Tibial nerve (tissue), 4 donors: ENCODE measurements around the gene GCN1. TPM values are rescaled to one million over a fixed set of nuclear protein-coding genes. Genes with fewer than 3 reads are reported as not detected.
A peak's percentile ranks its signal among the peaks of the same experiment; 100 is the strongest.

Source experiments
- DNase-seq, 2 donors: peaks; one replicate each; pipeline ENCODE4 v3.0.0-alpha.2; 2019; ENCODE audit warnings: low spot score in 2 of 2
- H3K27ac ChIP-seq, 4 donors: fragments of 200-600 bp; sonication (generic) in 3 of 4; one replicate each; pipeline ENCODE4 v1.5.1; 2017 to 2019; ENCODE audit warnings: mild to moderate bottlenecking in 1 of 4
- H3K27me3 ChIP-seq, 2 donors: fragments of 200-600 bp; sonication (generic) in 1 of 2; one replicate each; pipeline versions ENCODE4 v1.5.1 to v1.6.0; 2017 to 2019
- H3K36me3 ChIP-seq, 3 donors: fragments of 200-600 bp; sonication (generic); one replicate each; pipeline ENCODE4 v1.5.1; 2018 to 2019
- H3K4me1 ChIP-seq, 4 donors: fragments of 200-600 bp; sonication (generic) in 3 of 4; one replicate each; pipeline ENCODE4 v1.5.1; 2017 to 2019
- H3K4me3 ChIP-seq, 4 donors: fragments of 200-600 bp; sonication (generic) in 3 of 4; one replicate each; pipeline ENCODE4 v1.5.1; 2017 to 2019; ENCODE audit warnings: mild to moderate bottlenecking in 1 of 4, moderate library complexity in 1 of 4
- H3K9me3 ChIP-seq, 4 donors: fragments of 200-600 bp; sonication (generic) in 3 of 4; one replicate each; pipeline ENCODE4 v1.5.1; 2017 to 2019
- CTCF ChIP-seq, 5 experiments: fragments of 200-600 bp in 3 of 5; fragments of 450-650 bp in 2 of 5; sonication (generic) in 3 of 5; IDR thresholded peaks; one replicate each; pipeline ENCODE4 v1.5.1; 2016 to 2019; ENCODE audit warnings: antibody characterized with exemption in 5 of 5, mild to moderate bottlenecking in 3 of 5, moderate library complexity in 2 of 5
- EP300 ChIP-seq, 2 donors: sonication (generic); formaldehyde crosslinking; IDR thresholded peaks; one replicate each; pipeline ENCODE4 v1.6.1; 2017; ENCODE audit warnings: antibody characterized with exemption in 2 of 2, mild to moderate bottlenecking in 1 of 2
- POLR2A ChIP-seq, 2 donors: fragments of 450-650 bp; IDR thresholded peaks; one replicate each; pipeline ENCODE4 v1.6.1; 2017; ENCODE audit warnings: antibody characterized with exemption in 2 of 2, mild to moderate bottlenecking in 2 of 2, moderate library complexity in 2 of 2
- WGBS, 2 donors: methylation state at CpG; one replicate each; pipeline ENCODE4 v1.1.5; 2018; 5-methylcytosine and 5-hydroxymethylcytosine counted together
- total RNA-seq, 4 donors: library from RNA; depleted of rRNA; stranded (reverse); fragments of >200 nt; gene quantifications; one replicate each; pipeline ENCODE4 v1.1.0, GENCODE V29; 2016

GCN1 gene
- total RNA-seq, 4 donors from 2014 or later, result 44.6 to 138 (median 106) TPM

GRCh38 chr12:120225852-120226640 is 31.5 kb upstream of the GCN1 start:
- Histone ChIP-seq H3K36me3 (peaks cover 4 to 41% (median 21%) of the 10 kb centered on the region in 3 donors), H3K9me3 (no peaks in the 10 kb centered on the region), H3K4me3 (no peak overlapping the region), H3K4me1 (peaks cover 0 to 94% (median 62%) of the 10 kb centered on the region in 4 donors), H3K27ac (peak overlapping the region; percentile 15 to 88 (median 73)), H3K27me3 (no peaks in the 10 kb centered on the region)
- 59 to 61% methylated on average over 12 to 13 of the region's 13 CpGs for WGBS, 2 donors
- DNase-seq, result no peak
- TF ChIP-seq POLR2A (IDR thresholded peaks at IDR 0.05), result no peak
- TF ChIP-seq CTCF (IDR thresholded peaks at IDR 0.05), result no peak
- no peak for TF ChIP-seq EP300 (IDR thresholded peaks at IDR 0.05)

GRCh38 chr12:120225200-120225558 is 30.7 kb upstream of the GCN1 start:
- no peak for DNase-seq
- peaks cover 0 to 94% (median 53%) of the 10 kb centered on the region in 4 donors for H3K4me1 ChIP-seq
- peaks cover 4 to 50% (median 25%) of the 10 kb centered on the region in 3 donors for H3K36me3 ChIP-seq
- H3K9me3 ChIP-seq, result no peaks in the 10 kb centered on the region
- TF ChIP-seq EP300 (IDR thresholded peaks at IDR 0.05) (no peak), CTCF (IDR thresholded peaks at IDR 0.05) (no peak), POLR2A (IDR thresholded peaks at IDR 0.05) (no peak)
- H3K27me3 ChIP-seq, result no peaks in the 10 kb centered on the region
- 21 to 23% methylated on average over 9 of the region's 9 CpGs for whole genome bisulfite sequencing, 2 donors
- peak overlapping the region; percentile 15 to 88 (median 73) for H3K27ac ChIP-seq
- H3K4me3 ChIP-seq, result peak overlapping the region in 2 of 4 donors; percentile 27 to 30

DNA sequence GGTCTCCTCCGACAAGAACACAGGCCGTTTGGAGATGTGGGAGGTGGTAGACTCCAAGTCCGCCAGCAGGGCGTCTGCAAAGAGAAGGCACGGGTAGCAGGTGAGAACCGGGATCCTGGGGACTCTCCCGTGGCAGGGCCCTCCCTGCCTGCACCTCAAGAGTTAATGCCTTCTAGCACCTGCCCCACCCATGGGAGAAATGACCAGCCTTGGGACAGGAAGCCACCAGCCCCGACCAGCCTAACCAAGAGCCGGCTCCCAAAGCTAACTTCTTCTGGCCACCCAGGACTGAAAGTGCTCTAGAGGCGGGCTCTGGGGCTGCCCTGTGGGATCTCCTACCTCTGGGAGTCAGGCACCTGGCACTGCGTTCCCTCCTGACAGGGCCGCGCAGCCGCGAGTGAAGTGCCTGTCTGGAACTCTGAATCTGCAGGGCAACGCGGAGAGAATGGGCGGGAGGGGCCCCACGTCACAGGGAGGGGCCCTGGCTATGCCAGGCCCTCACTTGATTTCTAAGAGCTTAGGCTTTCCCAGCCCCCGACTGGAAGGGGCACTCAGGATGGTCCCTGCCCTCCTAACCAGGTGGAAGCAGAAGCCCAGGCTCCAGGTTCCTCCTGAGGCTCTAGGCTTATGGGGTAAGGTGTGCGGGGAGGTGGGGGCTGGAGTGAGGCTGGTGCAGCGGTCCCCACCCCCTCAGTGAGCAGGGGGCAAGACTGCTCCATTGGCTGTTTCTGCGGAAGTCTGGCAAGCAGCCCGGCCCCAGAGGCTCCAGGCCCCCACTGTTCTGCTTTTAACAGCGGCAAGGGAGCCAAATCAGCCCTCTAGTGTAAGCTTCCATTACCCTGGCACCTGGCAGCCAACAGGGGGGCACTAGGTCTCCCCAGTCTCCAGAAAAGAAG is 30.0 kb upstream of the GCN1 start:
- H3K4me3 ChIP-seq, result peak overlapping the region in 3 of 4 donors; percentile 11 to 30 (median 27)
- no peak for DNase-seq
- H3K27me3 ChIP-seq, result no peaks in the 10 kb centered on the region
- peak overlapping the region; percentile 15 to 88 (median 73) for H3K27ac ChIP-seq
- H3K9me3 ChIP-seq, result no peaks in the 10 kb centered on the region
- TF ChIP-seq CTCF (IDR thresholded peaks at IDR 0.05), result no peak
- peak in 1 of 2 donors; percentile 31 for TF ChIP-seq POLR2A (IDR thresholded peaks at IDR 0.05)
- peak in 1 of 2 donors; percentile 47 for TF ChIP-seq EP300 (IDR thresholded peaks at IDR 0.05)
- WGBS, 2 donors, result 36 to 40% methylated on average over 18 to 19 of the region's 25 CpGs
- peaks cover 4 to 56% (median 25%) of the 10 kb centered on the region in 3 donors for H3K36me3 ChIP-seq
- peaks cover 0 to 94% (median 47%) of the 10 kb centered on the region in 4 donors for H3K4me1 ChIP-seq

- peak overlapping the region; percentile 15 to 88 (median 73) for H3K27ac ChIP-seq
- no peak for TF ChIP-seq POLR2A (IDR thresholded peaks at IDR 0.05)
- TF ChIP-seq CTCF (IDR thresholded peaks at IDR 0.05), result no peak
- TF ChIP-seq EP300 (IDR thresholded peaks at IDR 0.05), result no peak
- H3K4me3 ChIP-seq, result peak overlapping the region in 1 of 4 donors; percentile 30
- peaks cover 8 to 65% (median 25%) of the 10 kb centered on the region in 3 donors for H3K36me3 ChIP-seq
- DNase-seq, result no peak
- no peaks in the 10 kb centered on the region for H3K27me3 ChIP-seq
- H3K9me3 ChIP-seq, result no peaks in the 10 kb centered on the region
- peaks cover 0 to 90% (median 38%) of the 10 kb centered on the region in 4 donors for H3K4me1 ChIP-seq
- 78 to 81% methylated on average over 19 of the region's 19 CpGs for WGBS, 2 donors
These were observed 29.2 kb upstream of the GCN1 start for GRCh38 chr12:120223458-120224303.
